SU-DHL-6 (cell line): Measurements from ENCODE around the gene PTAR1.

ENCODE experiments used
- EZH2phosphoT487 ChIP-seq: fragments of 200-600 bp; sonication (generic), shearing (Covaris generic); conservative IDR thresholded peaks from 2 replicates; pipeline ENCODE4 v1.6.1; 2018; ENCODE audit warnings: mild to moderate bottlenecking, antibody characterized with exemption, low read length, moderate library complexity, mixed read lengths
- TF ChIP-seq, protein P1 (sequence below): fragments of 200-600 bp; sonication (generic); IDR thresholded peaks from one replicate; pipeline ENCODE4 v1.5.1; 2017; ENCODE audit warnings: antibody characterized with exemption, mild to moderate bottlenecking, low read length, moderate library complexity; ENCODE audit not compliant: insufficient read depth, poor library complexity, severe bottlenecking

DNA sequence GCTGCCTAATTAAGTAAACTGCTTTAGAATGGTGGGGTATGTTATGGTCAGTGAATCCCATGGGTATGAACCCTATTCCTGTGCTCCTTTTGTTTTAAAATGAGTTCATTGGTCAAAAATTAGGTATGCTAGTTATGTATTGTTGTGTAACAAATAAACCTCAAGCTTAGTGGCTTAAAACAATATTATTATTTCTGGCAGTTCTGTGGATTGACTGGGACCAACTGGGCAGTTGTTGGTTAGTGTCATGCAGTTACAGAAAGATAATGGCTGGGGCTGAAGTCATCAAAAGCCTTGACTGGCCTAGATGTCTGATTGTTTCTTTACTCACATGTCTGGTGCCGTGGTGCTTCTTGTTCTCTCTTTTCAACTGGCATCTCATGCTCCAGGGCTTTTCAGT is 8.9 kb upstream of the PTAR1 start:
- TF ChIP-seq, protein P1, sequence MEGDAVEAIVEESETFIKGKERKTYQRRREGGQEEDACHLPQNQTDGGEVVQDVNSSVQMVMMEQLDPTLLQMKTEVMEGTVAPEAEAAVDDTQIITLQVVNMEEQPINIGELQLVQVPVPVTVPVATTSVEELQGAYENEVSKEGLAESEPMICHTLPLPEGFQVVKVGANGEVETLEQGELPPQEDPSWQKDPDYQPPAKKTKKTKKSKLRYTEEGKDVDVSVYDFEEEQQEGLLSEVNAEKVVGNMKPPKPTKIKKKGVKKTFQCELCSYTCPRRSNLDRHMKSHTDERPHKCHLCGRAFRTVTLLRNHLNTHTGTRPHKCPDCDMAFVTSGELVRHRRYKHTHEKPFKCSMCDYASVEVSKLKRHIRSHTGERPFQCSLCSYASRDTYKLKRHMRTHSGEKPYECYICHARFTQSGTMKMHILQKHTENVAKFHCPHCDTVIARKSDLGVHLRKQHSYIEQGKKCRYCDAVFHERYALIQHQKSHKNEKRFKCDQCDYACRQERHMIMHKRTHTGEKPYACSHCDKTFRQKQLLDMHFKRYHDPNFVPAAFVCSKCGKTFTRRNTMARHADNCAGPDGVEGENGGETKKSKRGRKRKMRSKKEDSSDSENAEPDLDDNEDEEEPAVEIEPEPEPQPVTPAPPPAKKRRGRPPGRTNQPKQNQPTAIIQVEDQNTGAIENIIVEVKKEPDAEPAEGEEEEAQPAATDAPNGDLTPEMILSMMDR, result no peak
- no peak for TF ChIP-seq EZH2phosphoT487
